Ishikawa (cell line): Measurements from ENCODE around the gene SDE2.

Source experiments
- EP300 ChIP-seq: IDR thresholded peaks from 2 replicates; pipeline ENCODE4 v1.6.1; 2012; ENCODE audit warnings: borderline replicate concordance
- MAX ChIP-seq: IDR thresholded peaks from 2 replicates; pipeline ENCODE4 v1.6.1; 2012
- USF1 ChIP-seq: IDR thresholded peaks from 2 replicates; pipeline ENCODE4 v1.6.1; 2012
- YY1 ChIP-seq: IDR thresholded peaks from 2 replicates; pipeline ENCODE4 v1.6.1; 2012; ENCODE audit warnings: low read depth

GRCh38 chr1:226044514-226045101 is 45.5 kb upstream of the SDE2 start:
- TF ChIP-seq USF1, result no peak
- no peak for TF ChIP-seq EP300
- TF ChIP-seq MAX, result no peak
- TF ChIP-seq YY1, result no peak
